ENCODE measurements around the gene MERTK. TPM values are rescaled to one million over a fixed set of nuclear protein-coding genes. Genes with fewer than 3 reads are reported as not detected.

The MERTK gene
- total RNA-seq, 6 experiments from 2014 or later = 10.6 to 18.3 (median 13.1) TPM

DNA sequence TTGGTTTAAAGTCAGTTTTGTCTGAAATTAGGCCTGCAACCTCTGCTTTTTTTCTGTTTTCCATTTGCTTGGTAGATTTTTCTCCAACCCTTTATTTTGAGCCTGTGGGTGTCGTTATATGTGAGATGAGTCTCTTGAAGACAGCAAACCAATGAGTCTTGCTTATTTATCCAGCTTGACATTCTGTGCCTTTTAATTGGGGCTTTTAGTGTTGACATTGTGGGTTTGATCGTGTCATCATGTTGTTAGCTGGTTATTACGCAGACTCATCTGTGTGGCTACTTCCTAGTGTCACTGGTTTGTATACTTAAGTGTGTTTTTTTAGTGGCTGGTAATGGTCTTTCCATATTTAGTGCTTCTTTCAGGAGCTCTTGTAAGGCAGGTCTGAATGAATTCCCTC is 175.5 kb downstream of the MERTK start:
- DNase-seq (no peak), ATAC-seq (no peak)
- WGBS (ENCODE audit: insufficient coverage, low coverage, low lambda C conversion rate, missing lambda C conversion rate) = 100% methylated on average over 3 of the region's 3 CpGs
- no peaks in the 10 kb centered on the region for H3K9me3 ChIP-seq
- TF ChIP-seq, protein P1, sequence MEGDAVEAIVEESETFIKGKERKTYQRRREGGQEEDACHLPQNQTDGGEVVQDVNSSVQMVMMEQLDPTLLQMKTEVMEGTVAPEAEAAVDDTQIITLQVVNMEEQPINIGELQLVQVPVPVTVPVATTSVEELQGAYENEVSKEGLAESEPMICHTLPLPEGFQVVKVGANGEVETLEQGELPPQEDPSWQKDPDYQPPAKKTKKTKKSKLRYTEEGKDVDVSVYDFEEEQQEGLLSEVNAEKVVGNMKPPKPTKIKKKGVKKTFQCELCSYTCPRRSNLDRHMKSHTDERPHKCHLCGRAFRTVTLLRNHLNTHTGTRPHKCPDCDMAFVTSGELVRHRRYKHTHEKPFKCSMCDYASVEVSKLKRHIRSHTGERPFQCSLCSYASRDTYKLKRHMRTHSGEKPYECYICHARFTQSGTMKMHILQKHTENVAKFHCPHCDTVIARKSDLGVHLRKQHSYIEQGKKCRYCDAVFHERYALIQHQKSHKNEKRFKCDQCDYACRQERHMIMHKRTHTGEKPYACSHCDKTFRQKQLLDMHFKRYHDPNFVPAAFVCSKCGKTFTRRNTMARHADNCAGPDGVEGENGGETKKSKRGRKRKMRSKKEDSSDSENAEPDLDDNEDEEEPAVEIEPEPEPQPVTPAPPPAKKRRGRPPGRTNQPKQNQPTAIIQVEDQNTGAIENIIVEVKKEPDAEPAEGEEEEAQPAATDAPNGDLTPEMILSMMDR (IDR thresholded peaks at IDR 0.05) = no peak
- TF ChIP-seq POLR2A (IDR thresholded peaks at IDR 0.05) = no peak
- H3K4me1 ChIP-seq = no peaks in the 10 kb centered on the region
- H3K27ac ChIP-seq = no peak overlapping the region
- intact Hi-C loops (cut with DNase I) = no loop called here
- no peaks in the 10 kb centered on the region for H3K27me3 ChIP-seq
- H3K36me3 ChIP-seq = peaks cover 0 to 3% (median 0%) of the 10 kb centered on the region in 4 donors
- no peak overlapping the region for H3K4me3 ChIP-seq

DNA sequence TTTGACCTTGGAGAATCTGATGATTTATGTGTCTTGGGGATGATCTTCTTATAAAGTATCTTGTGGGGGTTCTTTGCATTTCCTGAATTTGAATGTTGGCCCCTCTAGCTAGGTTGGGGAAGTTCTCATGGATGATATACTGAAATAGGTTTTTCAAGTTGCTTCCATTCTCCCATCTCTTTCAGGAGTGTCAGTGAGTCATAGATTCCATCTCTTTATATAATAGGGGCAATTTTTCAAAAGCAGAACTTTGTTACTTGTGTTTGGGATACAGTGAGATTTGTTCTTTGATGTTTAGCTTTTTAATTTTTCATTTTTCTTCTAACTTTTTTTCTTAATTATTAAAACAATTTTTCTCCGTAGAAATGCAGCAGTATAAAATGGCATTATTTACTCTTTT is 176.1 kb downstream of the MERTK start:
- TF ChIP-seq, protein P1 (IDR thresholded peaks at IDR 0.05) = no peak
- TF ChIP-seq POLR2A (IDR thresholded peaks at IDR 0.05) = no peak

DNA sequence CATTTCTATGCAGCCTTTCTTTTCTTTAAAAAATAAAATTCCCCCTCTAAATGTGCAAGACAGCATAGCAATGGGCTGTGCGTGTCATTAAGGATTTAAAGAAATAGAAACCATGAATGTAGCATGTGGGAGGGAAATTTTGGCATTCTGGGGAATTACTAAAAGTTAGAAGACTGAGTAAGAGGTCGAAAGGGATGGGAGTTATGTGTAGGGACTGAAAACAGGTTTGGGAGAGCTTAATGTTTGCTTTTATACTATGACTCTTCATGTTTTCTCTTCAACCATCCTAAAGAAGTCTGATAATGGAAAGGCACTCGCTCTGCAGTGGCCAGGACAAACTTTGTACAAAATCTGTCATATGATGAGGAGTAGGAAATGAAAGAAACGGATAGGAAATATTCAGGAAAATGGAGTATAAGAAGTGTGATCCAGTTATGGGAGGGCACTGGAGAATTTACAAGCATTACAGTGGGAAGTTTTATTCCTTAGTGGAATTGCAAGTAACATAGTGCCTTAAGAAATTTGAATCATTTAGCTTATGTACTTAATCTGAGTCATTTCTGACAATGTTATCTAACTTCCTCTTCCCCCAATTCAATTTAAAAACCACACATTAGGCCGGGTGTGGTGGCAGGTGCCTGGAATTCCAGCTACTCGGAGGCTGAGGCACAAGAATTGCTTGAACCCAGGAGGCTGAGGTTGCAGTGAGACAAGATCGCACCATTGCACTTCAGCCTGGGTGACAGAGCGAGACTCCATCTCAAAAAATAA is 177.3 kb downstream of the MERTK start:
- Histone ChIP-seq H3K4me3 (no peak overlapping the region), H3K9me3 (no peaks in the 10 kb centered on the region), H3K4me1 (no peaks in the 10 kb centered on the region), H3K27ac (no peak overlapping the region), H3K27me3 (no peaks in the 10 kb centered on the region), H3K36me3 (peaks cover 0 to 6% (median 0%) of the 10 kb centered on the region in 4 donors)
- ATAC-seq (peak in 2 of 4 donors; percentile 21 to 40), DNase-seq (no peak)
- intact Hi-C loops (cut with DNase I) = no loop called here
- TF ChIP-seq POLR2A (IDR thresholded peaks at IDR 0.05) = no peak
- TF ChIP-seq, protein P1 (IDR thresholded peaks at IDR 0.05) = no peak
- 62% methylated on average over 8 of the region's 8 CpGs for WGBS (ENCODE audit: insufficient coverage, low coverage, low lambda C conversion rate, missing lambda C conversion rate)

More for the DNA sequence above, 176.1 kb downstream of the MERTK start:
- Histone ChIP-seq H3K27ac (no peak overlapping the region), H3K4me3 (no peak overlapping the region), H3K27me3 (no peaks in the 10 kb centered on the region), H3K9me3 (no peaks in the 10 kb centered on the region), H3K4me1 (no peaks in the 10 kb centered on the region), H3K36me3 (peaks cover 0 to 4% (median 0%) of the 10 kb centered on the region in 4 donors)
- WGBS (ENCODE audit: insufficient coverage, low coverage, low lambda C conversion rate, missing lambda C conversion rate) = 90% methylated on average over 1 of the region's 1 CpG
- no peak for ATAC-seq
- DNase-seq = no peak
- intact Hi-C loops (cut with DNase I) = no loop called here

DNA sequence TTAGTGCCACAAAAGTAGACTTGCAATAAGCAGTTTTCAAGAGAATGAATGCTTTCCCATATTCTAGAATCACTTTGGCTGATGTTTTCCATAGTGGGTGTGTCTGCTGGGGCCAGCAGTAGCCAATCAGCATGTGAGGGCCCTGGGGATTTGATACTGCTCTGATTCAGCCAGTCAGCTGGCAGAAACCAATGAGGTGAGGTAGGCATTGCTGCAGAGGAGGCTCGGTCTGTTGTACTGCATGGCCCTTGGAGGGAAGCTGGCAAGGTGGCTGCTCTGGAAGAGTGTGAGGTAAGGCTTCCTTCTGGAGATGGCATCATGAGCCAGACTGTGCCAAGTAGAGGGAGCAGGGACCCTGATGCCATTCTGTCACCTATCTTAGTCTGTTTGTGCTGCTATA is 179.4 kb downstream of the MERTK start:
- Histone ChIP-seq H3K9me3 (no peaks in the 10 kb centered on the region), H3K4me3 (no peak overlapping the region), H3K36me3 (peaks cover 0 to 20% (median 1%) of the 10 kb centered on the region in 4 donors), H3K27ac (no peak overlapping the region), H3K4me1 (no peaks in the 10 kb centered on the region), H3K27me3 (no peaks in the 10 kb centered on the region)
- DNase-seq (no peak), ATAC-seq (no peak)
- no peak for TF ChIP-seq POLR2A (IDR thresholded peaks at IDR 0.05)
- TF ChIP-seq, protein P1 (IDR thresholded peaks at IDR 0.05) = no peak
- intact Hi-C loops (cut with DNase I) = no loop called here
- WGBS (ENCODE audit: insufficient coverage, low coverage, low lambda C conversion rate, missing lambda C conversion rate) = no CpG with 5 or more reads among the region's 1 CpG

Small RNA genes lying within 50 kb of the gene (small RNA-seq; reads per million reads assigned to genes)
- gene RN7SL297P = 0 reads per million in 2 experiments

Other genes starting within 250 kb of the MERTK start
- gene ANAPC1, start 14.4 kb upstream of the MERTK start, total RNA-seq = 10 to 100 TPM; 14.4 to 40.3 (median 17.7) TPM
- 10 to 100 TPM in 3 of 6 experiments, 1 to 10 TPM in 3; 5.4 to 18.0 (median 8.8) TPM for gene TMEM87B, start 156.7 kb downstream of the MERTK start, total RNA-seq
- 1 to 10 TPM; 1.2 to 5.4 (median 2.9) TPM for gene FBLN7, start 239.8 kb downstream of the MERTK start, total RNA-seq

Data from right lobe of liver (tissue), 6 donors.